PFSK-1 (cell line): ENCODE results near the gene ADGRL3.

ENCODE experiments used
- FOXP2 ChIP-seq: optimal IDR thresholded peaks from 2 replicates; pipeline ENCODE3; 2011; ENCODE audit warnings: borderline replicate concordance, control low read depth, inconsistent platforms; ENCODE audit not compliant: insufficient read depth; ENCODE audit errors: extremely low read length, extremely low read depth
- POLR2AphosphoS5 ChIP-seq: IDR thresholded peaks from 2 replicates; pipeline ENCODE4 v1.6.1; 2012; ENCODE audit warnings: low read depth, mild to moderate bottlenecking, control low read depth, low read length, moderate library complexity
- REST ChIP-seq, 2 experiments: IDR thresholded peaks; 2 replicates each; pipeline versions ENCODE4 v1.6.1 to v1.8.0; 2011 to 2012; ENCODE audit warnings: low read depth in 2 of 2, low read length in 2 of 2, control low read depth in 1 of 2, inconsistent platforms in 1 of 2, mild to moderate bottlenecking in 1 of 2, moderate library complexity in 1 of 2; ENCODE audit not compliant: insufficient read depth in 1 of 2
- SIN3A ChIP-seq: IDR thresholded peaks from 2 replicates; pipeline ENCODE4 v1.6.1; 2012; ENCODE audit warnings: mild to moderate bottlenecking, low read length, moderate library complexity, borderline replicate concordance; ENCODE audit not compliant: insufficient read depth
- TAF1 ChIP-seq: IDR thresholded peaks from 2 replicates; pipeline ENCODE4 v1.6.1; 2012; ENCODE audit warnings: low read length, control low read depth, borderline replicate concordance; ENCODE audit not compliant: insufficient read depth

Gene ADGRL3

GRCh38 chr4:61675464-61675863 lies 475.3 kb downstream of the ADGRL3 start:
- no peak for TF ChIP-seq SIN3A
- no peak for TF ChIP-seq FOXP2
- TF ChIP-seq REST (IDR thresholded peaks at IDR 0.05; ENCODE audit: insufficient read depth in 1 of 2, low read depth in 2 of 2, low read length in 2 of 2), result no peak
- no peak for TF ChIP-seq TAF1

- TF ChIP-seq FOXP2 (no peak), POLR2AphosphoS5 (no peak), REST (IDR thresholded peaks at IDR 0.05; ENCODE audit: insufficient read depth in 1 of 2, low read depth in 2 of 2, low read length in 2 of 2) (no peak), TAF1 (no peak), SIN3A (no peak)
Observed at GRCh38 chr4:61678297-61678696, 478.2 kb downstream of the ADGRL3 start.

- TF ChIP-seq TAF1 (no peak), FOXP2 (no peak), REST (IDR thresholded peaks at IDR 0.05; ENCODE audit: insufficient read depth in 1 of 2, low read depth in 2 of 2, low read length in 2 of 2) (no peak), POLR2AphosphoS5 (no peak), SIN3A (no peak)
Observed at GRCh38 chr4:61693520-61693919, 493.4 kb downstream of the ADGRL3 start.

- TF ChIP-seq TAF1 (no peak), SIN3A (no peak), FOXP2 (no peak), POLR2AphosphoS5 (no peak), REST (IDR thresholded peaks at IDR 0.05; ENCODE audit: insufficient read depth in 1 of 2, low read depth in 2 of 2, low read length in 2 of 2) (no peak)
Observed at GRCh38 chr4:61714387-61714911, 514.3 kb downstream of the ADGRL3 start.

GRCh38 chr4:61716426-61716825 lies 516.3 kb downstream of the ADGRL3 start:
- TF ChIP-seq REST (IDR thresholded peaks at IDR 0.05; ENCODE audit: insufficient read depth in 1 of 2, low read depth in 2 of 2, low read length in 2 of 2), result no peak
- TF ChIP-seq POLR2AphosphoS5, result no peak
- no peak for TF ChIP-seq FOXP2
- no peak for TF ChIP-seq SIN3A
- no peak for TF ChIP-seq TAF1
